Gastrocnemius medialis (tissue), 4 donors: ENCODE data around the gene SCGB1D2. TPM values are rescaled to one million over a fixed set of nuclear protein-coding genes. Genes with fewer than 3 reads are reported as not detected.

Source experiments
- ATAC-seq, 2 donors: fragments of 150-250 bp; one replicate each; pipeline ENCODE4 v1.9.1; 2016
- DNase-seq, 2 donors: peaks; one replicate each; pipeline ENCODE4 v3.0.0-alpha.2; 2019
- H3K27ac ChIP-seq, 4 donors: fragments of 200-600 bp; sonication (generic); 1 replicate in 1 of 4; 2 replicates in 3 of 4; pipeline ENCODE4 v1.5.1; 2016 to 2018; ENCODE audit warnings: mild to moderate bottlenecking in 2 of 4, moderate library complexity in 1 of 4
- H3K27me3 ChIP-seq, 3 donors: fragments of 200-600 bp; sonication (generic) in 2 of 3; 1 replicate in 1 of 3; 2 replicates in 2 of 3; pipeline versions ENCODE4 v1.5.1 to v1.6.0; 2016 to 2019; ENCODE audit warnings: mild to moderate bottlenecking in 1 of 3, moderate library complexity in 1 of 3
- H3K36me3 ChIP-seq, 2 donors: fragments of 200-600 bp; sonication (generic) in 1 of 2; one replicate each; pipeline ENCODE4 v1.5.1; 2017 to 2018
- H3K4me1 ChIP-seq, 2 donors: fragments of 200-600 bp; sonication (generic) in 1 of 2; one replicate each; pipeline ENCODE4 v1.5.1; 2016 to 2017; ENCODE audit warnings: mild to moderate bottlenecking in 2 of 2
- H3K4me3 ChIP-seq, 4 donors: fragments of 200-600 bp; sonication (generic) in 3 of 4; 1 replicate in 1 of 4; 2 replicates in 3 of 4; pipeline ENCODE4 v1.5.1; 2016 to 2019; ENCODE audit warnings: mild to moderate bottlenecking in 2 of 4
- H3K9me3 ChIP-seq, 3 donors: fragments of 200-600 bp; sonication (generic) in 2 of 3; 1 replicate in 1 of 3; 2 replicates in 2 of 3; pipeline ENCODE4 v1.5.1; 2016 to 2019
- POLR2A ChIP-seq, 2 donors: fragments of 450-650 bp; IDR thresholded peaks; one replicate each; pipeline ENCODE4 v1.6.1; 2017; ENCODE audit warnings: antibody characterized with exemption in 2 of 2, mild to moderate bottlenecking in 2 of 2, moderate library complexity in 2 of 2
- in situ Hi-C, 4 donors: fragments of 200-750 bp; cut with MboI; loops; one replicate each; pipeline versions ENCODE4 v1.15.0 to v1.8.0; 2017; ENCODE audit warnings: low sequenced_read_pairs in 4 of 4
- intact Hi-C: fragments of 100-400 bp; cut with DNase I; formaldehyde crosslinking; loops from one replicate; pipeline ENCODE4 v1.15.1; 2023; ENCODE audit warnings: low total_unique reads
- total RNA-seq, 4 donors: library from RNA; depleted of rRNA; stranded (reverse); fragments of >200 nt; gene quantifications; one replicate each; pipeline versions ENCODE4 v1.1.0 to v1.2.3, GENCODE V29; 2016
- TF ChIP-seq, protein P1 (sequence below), 5 experiments: fragments of 450-650 bp in 3 of 5; fragments of 200-600 bp in 2 of 5; sonication (generic) in 2 of 5; IDR thresholded peaks in 4 of 5; conservative IDR thresholded peaks in 1 of 5; 1 replicate in 4 of 5; 2 replicates in 1 of 5; pipeline ENCODE4 v1.5.1; 2016 to 2019; ENCODE audit warnings: antibody characterized with exemption in 5 of 5, mild to moderate bottlenecking in 3 of 5, moderate library complexity in 3 of 5

The SCGB1D2 gene
- total RNA-seq, 4 donors from 2014 or later: 2.2 to 3.0 TPM; not detected in 2

DNA sequence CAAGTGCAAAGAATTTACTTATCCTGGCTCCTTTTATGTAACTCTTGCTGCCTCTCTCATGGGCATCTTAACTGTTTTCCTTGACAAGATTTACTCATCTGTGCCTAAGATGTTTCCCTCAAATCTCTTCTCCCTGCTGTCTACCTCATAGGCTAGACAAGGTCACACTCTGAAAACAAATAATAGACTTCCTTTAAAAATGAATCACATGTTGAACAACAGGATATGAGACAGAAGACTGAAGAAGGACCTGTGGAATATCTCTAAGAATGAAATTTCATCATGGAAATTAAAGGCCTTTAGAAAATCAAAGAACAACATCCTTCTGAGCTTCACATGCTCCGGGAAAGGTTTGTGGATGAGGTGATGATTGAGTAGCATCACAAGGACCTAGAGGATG is 22.0 kb downstream of the SCGB1D2 start:
- intact Hi-C loops: no loop called here

DNA sequence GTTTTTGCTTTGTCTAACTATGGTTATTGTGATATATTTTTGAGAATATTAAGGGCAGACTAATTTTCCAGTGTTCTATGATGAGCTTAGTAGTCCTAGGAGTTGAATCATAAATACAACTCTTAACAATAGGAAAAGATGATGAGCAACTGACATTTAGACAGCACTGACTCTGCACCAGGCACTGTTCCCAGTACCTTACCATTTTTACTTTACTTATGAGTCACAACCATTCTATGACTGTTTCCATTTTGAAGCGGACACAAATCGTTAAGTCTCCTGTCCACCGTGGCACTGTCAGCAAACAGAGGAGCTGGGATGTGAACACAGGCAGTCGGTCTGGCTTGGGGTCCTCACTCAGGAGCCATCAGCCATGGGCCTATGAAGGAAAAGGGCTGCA is 24.5 kb downstream of the SCGB1D2 start:
- intact Hi-C loops (loop anchor here (5.0 kb wide), 1 partner anchor 49 kb away; no protein-coding TSS in a partner anchor), in situ Hi-C loops (no loop called here)
- Histone ChIP-seq H3K4me1 (no peaks in the 10 kb centered on the region), H3K4me3 (no peak overlapping the region), H3K27ac (peak overlapping the region in 1 of 4 donors; percentile 43), H3K9me3 (peaks cover 0 to 4% (median 0%) of the 10 kb centered on the region in 3 donors), H3K36me3 (no peaks in the 10 kb centered on the region), H3K27me3 (no peaks in the 10 kb centered on the region)
- TF ChIP-seq POLR2A (IDR thresholded peaks at IDR 0.05): no peak
- TF ChIP-seq, protein P1, sequence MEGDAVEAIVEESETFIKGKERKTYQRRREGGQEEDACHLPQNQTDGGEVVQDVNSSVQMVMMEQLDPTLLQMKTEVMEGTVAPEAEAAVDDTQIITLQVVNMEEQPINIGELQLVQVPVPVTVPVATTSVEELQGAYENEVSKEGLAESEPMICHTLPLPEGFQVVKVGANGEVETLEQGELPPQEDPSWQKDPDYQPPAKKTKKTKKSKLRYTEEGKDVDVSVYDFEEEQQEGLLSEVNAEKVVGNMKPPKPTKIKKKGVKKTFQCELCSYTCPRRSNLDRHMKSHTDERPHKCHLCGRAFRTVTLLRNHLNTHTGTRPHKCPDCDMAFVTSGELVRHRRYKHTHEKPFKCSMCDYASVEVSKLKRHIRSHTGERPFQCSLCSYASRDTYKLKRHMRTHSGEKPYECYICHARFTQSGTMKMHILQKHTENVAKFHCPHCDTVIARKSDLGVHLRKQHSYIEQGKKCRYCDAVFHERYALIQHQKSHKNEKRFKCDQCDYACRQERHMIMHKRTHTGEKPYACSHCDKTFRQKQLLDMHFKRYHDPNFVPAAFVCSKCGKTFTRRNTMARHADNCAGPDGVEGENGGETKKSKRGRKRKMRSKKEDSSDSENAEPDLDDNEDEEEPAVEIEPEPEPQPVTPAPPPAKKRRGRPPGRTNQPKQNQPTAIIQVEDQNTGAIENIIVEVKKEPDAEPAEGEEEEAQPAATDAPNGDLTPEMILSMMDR (IDR thresholded peaks at IDR 0.05 in 4 of 5, conservative IDR thresholded peaks at IDR 0.05 in 1 of 5): no peak
- ATAC-seq (peak; percentile 50 to 79), DNase-seq (peak in 1 of 2 donors; percentile 25)

More for the DNA sequence above, 22.0 kb downstream of the SCGB1D2 start:
- no peaks in the 10 kb centered on the region for H3K36me3 ChIP-seq
- TF ChIP-seq, protein P1 (IDR thresholded peaks at IDR 0.05 in 4 of 5, conservative IDR thresholded peaks at IDR 0.05 in 1 of 5): no peak
- TF ChIP-seq POLR2A (IDR thresholded peaks at IDR 0.05): no peak
- peaks cover 0 to 4% (median 0%) of the 10 kb centered on the region in 3 donors for H3K9me3 ChIP-seq
- H3K27me3 ChIP-seq: no peaks in the 10 kb centered on the region
- no peak for DNase-seq
- no peak overlapping the region for H3K27ac ChIP-seq
- in situ Hi-C loops: no loop called here
- H3K4me1 ChIP-seq: no peaks in the 10 kb centered on the region
- no peak overlapping the region for H3K4me3 ChIP-seq
- no peak for ATAC-seq

DNA sequence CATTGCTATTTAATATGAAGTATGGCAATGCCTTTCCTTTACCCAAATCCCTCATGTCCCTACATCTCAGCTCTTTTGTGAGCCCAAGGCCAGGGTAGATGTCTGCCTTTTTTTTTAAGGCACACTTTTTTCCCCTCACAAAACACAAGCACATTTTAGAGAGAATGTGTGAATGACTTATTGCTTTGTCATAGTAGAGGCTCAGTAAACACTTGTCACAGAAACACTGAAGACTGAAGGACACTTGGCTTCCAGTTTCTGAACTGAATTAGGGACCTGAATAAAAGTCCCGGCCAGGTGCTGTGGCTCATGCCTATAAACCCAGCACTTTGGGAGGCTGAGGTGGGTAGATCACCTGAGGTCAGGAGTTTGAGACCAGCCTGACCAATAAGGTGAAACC is 25.0 kb downstream of the SCGB1D2 start:
- in situ Hi-C loops: no loop called here
- no peak for TF ChIP-seq POLR2A (IDR thresholded peaks at IDR 0.05)
- TF ChIP-seq, protein P1 (IDR thresholded peaks at IDR 0.05 in 4 of 5, conservative IDR thresholded peaks at IDR 0.05 in 1 of 5): no peak

DNA sequence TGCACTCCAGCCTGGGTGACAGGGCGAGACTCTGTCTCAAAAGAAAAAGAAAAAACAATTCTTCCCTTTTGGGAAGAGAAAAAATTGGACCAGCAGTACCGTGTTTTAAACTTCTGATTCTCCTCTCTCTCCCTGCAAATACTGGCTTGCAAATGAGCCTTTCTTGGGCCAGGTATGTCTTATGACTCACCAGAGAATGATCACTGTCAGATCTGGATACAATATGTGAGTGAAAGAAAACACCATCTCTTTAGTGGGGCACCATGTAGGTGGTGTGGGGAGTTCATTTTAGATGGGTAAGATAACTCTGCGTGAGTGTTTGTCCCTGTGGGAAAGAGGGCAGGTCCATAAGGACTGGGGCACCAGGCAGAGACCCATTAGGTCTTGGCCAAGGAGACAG is 25.5 kb downstream of the SCGB1D2 start:
- no peaks in the 10 kb centered on the region for H3K4me1 ChIP-seq
- TF ChIP-seq, protein P1 (IDR thresholded peaks at IDR 0.05 in 4 of 5, conservative IDR thresholded peaks at IDR 0.05 in 1 of 5): no peak
- no peak for TF ChIP-seq POLR2A (IDR thresholded peaks at IDR 0.05)
- intact Hi-C loops: loop anchor here (5.0 kb wide), 1 partner anchor 50 kb away; no protein-coding TSS in a partner anchor
- peak overlapping the region in 1 of 4 donors; percentile 43 for H3K27ac ChIP-seq
- DNase-seq (no peak), ATAC-seq (peak in 1 of 2 donors; percentile 57)
- peaks cover 0 to 4% (median 0%) of the 10 kb centered on the region in 3 donors for H3K9me3 ChIP-seq
- H3K4me3 ChIP-seq: no peak overlapping the region
- H3K36me3 ChIP-seq: no peaks in the 10 kb centered on the region
- H3K27me3 ChIP-seq: no peaks in the 10 kb centered on the region
- in situ Hi-C loops: no loop called here

More for the DNA sequence above, 25.0 kb downstream of the SCGB1D2 start:
- Histone ChIP-seq H3K9me3 (peaks cover 0 to 4% (median 0%) of the 10 kb centered on the region in 3 donors), H3K36me3 (no peaks in the 10 kb centered on the region), H3K27ac (peak overlapping the region in 1 of 4 donors; percentile 43), H3K27me3 (no peaks in the 10 kb centered on the region), H3K4me3 (no peak overlapping the region), H3K4me1 (no peaks in the 10 kb centered on the region)
- no peak for DNase-seq
- intact Hi-C loops: loop anchor here (5.0 kb wide), 1 partner anchor 50 kb away; no protein-coding TSS in a partner anchor
- ATAC-seq: no peak
